Aorta (tissue), 5 donors: ENCODE results near the gene STXBP5. TPM values are rescaled to one million over a fixed set of nuclear protein-coding genes. Genes with fewer than 3 reads are reported as not detected.

Experiments
- ATAC-seq: fragments of 200-7000 bp; cut with Tn5 transposase; one replicate; pipeline ENCODE4 v1.9.1; 2022; ENCODE audit warnings: moderate library complexity; ENCODE audit not compliant: low FRiP score
- DNase-seq, 2 donors: peaks; one replicate each; pipeline ENCODE4 v3.0.0-alpha.2; 2020
- H3K27ac ChIP-seq, 2 donors: one replicate each; pipeline ENCODE4 v1.5.1; 2013; ENCODE audit warnings: low read length in 2 of 2, mild to moderate bottlenecking in 2 of 2, moderate library complexity in 2 of 2, control low read depth in 1 of 2, inconsistent platforms in 1 of 2, low read depth in 1 of 2
- H3K27me3 ChIP-seq, 2 donors: one replicate each; pipeline ENCODE4 v1.6.1; 2013; ENCODE audit warnings: control low read depth in 1 of 2, low read length in 1 of 2, mild to moderate bottlenecking in 1 of 2, moderate library complexity in 1 of 2; ENCODE audit not compliant: insufficient read depth in 2 of 2, control insufficient read depth in 1 of 2
- H3K36me3 ChIP-seq, 2 donors: one replicate each; pipeline ENCODE4 v1.6.1; 2013; ENCODE audit warnings: control low read depth in 1 of 2, low read length in 1 of 2, mild to moderate bottlenecking in 1 of 2; ENCODE audit not compliant: insufficient read depth in 2 of 2, control insufficient read depth in 1 of 2
- H3K4me1 ChIP-seq, 2 donors: one replicate each; pipeline ENCODE4 v1.6.1; 2013; ENCODE audit warnings: low read length in 2 of 2, control low read depth in 1 of 2, mild to moderate bottlenecking in 1 of 2, moderate library complexity in 1 of 2; ENCODE audit not compliant: insufficient read depth in 2 of 2, control insufficient read depth in 1 of 2
- H3K4me3 ChIP-seq, 2 donors: one replicate each; pipeline ENCODE4 v1.5.1; 2013; ENCODE audit warnings: low read length in 2 of 2, control low read depth in 1 of 2, mild to moderate bottlenecking in 1 of 2
- H3K9me3 ChIP-seq: one replicate; pipeline ENCODE4 v1.6.1; 2013; ENCODE audit warnings: mild to moderate bottlenecking, low read length; ENCODE audit not compliant: control insufficient read depth
- WGBS, 2 donors: extraction: QIAGEN DNeasy Blood & Tissue Kit; methylation state at CpG; one replicate each; pipeline ENCODE4 v1.1.7; 2013; 5-methylcytosine and 5-hydroxymethylcytosine counted together
- intact Hi-C, 2 donors: fragments of 100-400 bp; cut with DNase I; formaldehyde crosslinking; loops; one replicate each; pipeline versions ENCODE4 v1.14.2 to v1.15.0; 2022
- polyA plus RNA-seq, 2 donors: library from polyadenylated mRNA; stranded (reverse); fragments of 200-250 nt; gene quantifications; one replicate each; pipeline ENCODE4 v1.2.3, GENCODE V29; 2013
- total RNA-seq, 2 donors: library from RNA; stranded (reverse); fragmentation: NEBNext Ultra II Directional; extraction: Animal tissue kit (Norgen Biotek cat#: 25700); gene quantifications; one replicate each; pipeline ENCODE4 v1.2.1, GENCODE V29; 2021
- donor health status: healthy with polysubstance abuse.
- donor health status: Bipolar disorder and iron deficiency.
- donor health status: DM: no; HTN: no; CAD: no.
- donor health status: DM: no; HTN: no; CAD: no.
- donor health status: DM: yes; HTN: yes; CAD: no.

STXBP5 gene
- total and polyA plus RNA-seq, 4 donors = 7.1 to 28.9 (median 19.9) TPM

- Histone ChIP-seq H3K27ac (no peak overlapping the region), H3K4me1 (no peaks in the 10 kb centered on the region), H3K36me3 (peaks cover 0 to 4% of the 10 kb centered on the region in 2 donors), H3K4me3 (no peak overlapping the region), H3K9me3 (no peaks in the 10 kb centered on the region), H3K27me3 (no peaks in the 10 kb centered on the region)
- intact Hi-C loops = no loop called here
- ATAC-seq (no peak), DNase-seq (no peak)
- 90 to 92% methylated on average over 4 of the region's 4 CpGs for WGBS, 2 donors
Measured at GRCh38 chr6:147221739-147222138, 17.5 kb downstream of the STXBP5 start.

GRCh38 chr6:147222160-147222838, 18.1 kb downstream of the STXBP5 start:
- Histone ChIP-seq H3K4me3 (no peak overlapping the region), H3K36me3 (peaks cover 0 to 4% of the 10 kb centered on the region in 2 donors), H3K9me3 (no peaks in the 10 kb centered on the region), H3K27me3 (no peaks in the 10 kb centered on the region), H3K4me1 (no peaks in the 10 kb centered on the region), H3K27ac (no peak overlapping the region)
- intact Hi-C loops = no loop called here
- DNase-seq (no peak), ATAC-seq (no peak)
- 83 to 89% methylated on average over 4 of the region's 4 CpGs for WGBS, 2 donors

DNA sequence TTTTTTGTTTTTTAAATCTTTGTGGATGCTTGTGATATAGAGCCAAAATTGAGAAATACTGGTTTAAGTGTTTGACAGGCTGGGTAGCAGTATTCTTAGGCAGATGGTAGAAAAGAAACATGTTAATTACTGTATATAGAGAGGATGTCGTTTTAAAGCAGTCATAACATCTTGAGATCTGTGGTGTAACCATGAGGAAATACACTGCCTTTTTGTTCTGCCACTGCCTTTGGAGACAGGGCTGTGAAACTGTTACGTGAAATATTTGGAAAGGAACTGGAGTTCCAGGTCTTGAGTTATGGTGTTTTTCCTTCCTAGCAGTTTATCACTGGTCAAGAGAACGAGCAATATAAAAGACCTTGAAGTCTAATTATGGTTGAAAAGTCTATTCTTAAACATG, 19.5 kb downstream of the STXBP5 start:
- Histone ChIP-seq H3K9me3 (no peaks in the 10 kb centered on the region), H3K4me3 (no peak overlapping the region), H3K27ac (no peak overlapping the region), H3K36me3 (peaks cover 0 to 4% of the 10 kb centered on the region in 2 donors), H3K4me1 (no peaks in the 10 kb centered on the region), H3K27me3 (no peaks in the 10 kb centered on the region)
- WGBS, 2 donors = 67 to 74% methylated on average over 3 of the region's 3 CpGs
- DNase-seq (no peak), ATAC-seq (no peak)
- intact Hi-C loops = no loop called here

GRCh38 chr6:147226163-147226724, 22.0 kb downstream of the STXBP5 start:
- no peaks in the 10 kb centered on the region for H3K9me3 ChIP-seq
- no peaks in the 10 kb centered on the region for H3K27me3 ChIP-seq
- H3K27ac ChIP-seq = no peak overlapping the region
- intact Hi-C loops = no loop called here
- no peak for ATAC-seq
- no peak for DNase-seq
- WGBS, 2 donors = 92 to 98% methylated on average over 2 of the region's 2 CpGs
- H3K36me3 ChIP-seq = peaks cover 0 to 3% of the 10 kb centered on the region in 2 donors
- H3K4me1 ChIP-seq = no peaks in the 10 kb centered on the region
- H3K4me3 ChIP-seq = no peak overlapping the region

DNA sequence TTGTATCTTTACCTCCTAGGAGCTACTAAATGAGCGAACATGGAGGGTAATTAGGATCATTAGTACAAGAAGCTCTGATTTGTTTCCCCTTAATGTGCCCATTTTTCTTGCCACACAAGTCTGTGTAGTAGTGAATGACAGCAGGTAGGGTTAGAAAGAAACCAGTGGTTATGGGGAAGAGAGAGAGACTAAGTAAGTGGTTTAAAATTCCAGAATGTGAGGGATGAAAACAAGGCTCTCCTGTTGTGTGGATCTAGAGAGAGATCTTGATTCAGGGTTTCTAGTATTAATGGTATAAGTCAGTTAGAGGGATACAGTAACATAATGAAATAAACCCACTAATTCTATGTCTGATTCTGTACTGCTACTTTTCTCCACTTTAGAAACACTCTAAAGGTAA, 22.7 kb downstream of the STXBP5 start:
- peaks cover 0 to 3% of the 10 kb centered on the region in 2 donors for H3K36me3 ChIP-seq
- DNase-seq (no peak), ATAC-seq (no peak)
- WGBS, 2 donors = 95 to 98% methylated on average over 1 of the region's 1 CpG
- no peak overlapping the region for H3K4me3 ChIP-seq
- H3K9me3 ChIP-seq = no peaks in the 10 kb centered on the region
- no peak overlapping the region for H3K27ac ChIP-seq
- no peaks in the 10 kb centered on the region for H3K27me3 ChIP-seq
- intact Hi-C loops = no loop called here
- no peaks in the 10 kb centered on the region for H3K4me1 ChIP-seq

- intact Hi-C loops = no loop called here
- Histone ChIP-seq H3K36me3 (peaks cover 0 to 3% of the 10 kb centered on the region in 2 donors), H3K4me1 (no peaks in the 10 kb centered on the region), H3K9me3 (no peaks in the 10 kb centered on the region), H3K27me3 (no peaks in the 10 kb centered on the region), H3K27ac (no peak overlapping the region), H3K4me3 (no peak overlapping the region)
- ATAC-seq = no peak
- WGBS, 2 donors = 88 to 90% methylated on average over 1 of the region's 1 CpG
- no peak for DNase-seq
Measured at GRCh38 chr6:147227770-147228320, 23.6 kb downstream of the STXBP5 start.

DNA sequence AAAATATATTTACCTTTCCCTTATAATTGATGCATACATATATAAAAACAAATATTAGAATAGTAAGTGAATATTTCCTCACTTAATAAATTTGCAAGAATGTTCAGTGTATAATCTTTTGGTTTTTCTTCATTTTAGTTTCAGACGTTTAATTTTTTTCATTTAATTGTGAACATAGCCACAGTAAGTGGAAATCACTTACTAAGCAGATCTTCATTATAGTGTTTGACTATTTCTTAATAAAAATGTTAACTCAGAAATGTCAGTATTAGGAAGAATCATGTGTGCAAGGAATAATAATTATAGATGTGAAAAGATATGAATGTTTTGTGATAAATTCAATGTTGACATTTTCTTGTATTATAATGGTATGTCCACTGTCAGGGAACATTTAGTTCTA, 27.4 kb downstream of the STXBP5 start:
- no peaks in the 10 kb centered on the region for H3K36me3 ChIP-seq
- no peaks in the 10 kb centered on the region for H3K4me1 ChIP-seq
- ATAC-seq (no peak), DNase-seq (no peak)
- H3K9me3 ChIP-seq = no peaks in the 10 kb centered on the region
- H3K27me3 ChIP-seq = no peaks in the 10 kb centered on the region
- WGBS, 2 donors = 60 to 74% methylated on average over 1 of the region's 1 CpG
- no peak overlapping the region for H3K4me3 ChIP-seq
- intact Hi-C loops = no loop called here
- no peak overlapping the region for H3K27ac ChIP-seq

DNA sequence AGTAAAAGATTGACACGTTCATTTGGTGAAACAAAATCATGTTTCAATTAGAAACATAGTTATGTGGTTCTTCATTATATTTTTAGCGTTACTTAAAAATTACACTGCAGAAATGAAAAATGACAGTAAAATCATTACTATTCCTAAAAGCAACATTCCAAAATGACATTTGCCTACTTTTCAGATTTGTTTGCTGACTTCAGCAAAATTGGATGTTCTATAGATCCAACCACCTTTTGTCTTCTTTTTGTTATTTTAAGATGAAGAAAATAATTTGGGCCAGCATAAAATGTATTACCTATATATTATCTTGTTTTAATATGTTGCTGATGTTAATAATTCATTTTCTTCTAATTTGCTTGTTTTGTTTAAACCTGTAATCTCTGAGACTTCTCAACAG, 30.5 kb downstream of the STXBP5 start:
- intact Hi-C loops = no loop called here
- 90 to 94% methylated on average over 2 of the region's 2 CpGs for WGBS, 2 donors

GRCh38 chr6:147238164-147238563, 33.9 kb downstream of the STXBP5 start:
- intact Hi-C loops = no loop called here
- H3K27ac ChIP-seq = no peak overlapping the region
- no peaks in the 10 kb centered on the region for H3K9me3 ChIP-seq
- no peaks in the 10 kb centered on the region for H3K4me1 ChIP-seq
- H3K36me3 ChIP-seq = peaks cover 0 to 3% of the 10 kb centered on the region in 2 donors
- no peaks in the 10 kb centered on the region for H3K27me3 ChIP-seq
- no peak for DNase-seq
- no peak for ATAC-seq
- 78 to 86% methylated on average over 3 of the region's 3 CpGs for WGBS, 2 donors
- no peak overlapping the region for H3K4me3 ChIP-seq

More for the DNA sequence above, 30.5 kb downstream of the STXBP5 start:
- Histone ChIP-seq H3K4me1 (no peaks in the 10 kb centered on the region), H3K27me3 (no peaks in the 10 kb centered on the region), H3K4me3 (no peak overlapping the region), H3K36me3 (no peaks in the 10 kb centered on the region), H3K27ac (no peak overlapping the region), H3K9me3 (no peaks in the 10 kb centered on the region)
- DNase-seq = no peak
- no peak for ATAC-seq
